DOHH2 (cell line): ENCODE results near the gene EBPL.
"Not testable (repeated sequence)": the region's sequence is repeated elsewhere in the genome, so short reads cannot be mapped to it uniquely, and the experiment has no call there.

Experiments
- H3F3A ChIP-seq: fragments of 200-600 bp; sonication (generic), shearing (Covaris generic); 2 replicates; pipeline ENCODE4 v1.6.0; 2016; ENCODE audit warnings: antibody characterized with exemption, mild to moderate bottlenecking; ENCODE audit not compliant: control insufficient read depth, insufficient read depth
- H3K27ac ChIP-seq: fragments of 200-600 bp; sonication (generic); 2 replicates; pipeline ENCODE4 v1.5.1; 2014; ENCODE audit warnings: low read depth, mild to moderate bottlenecking, low read length, moderate library complexity
- H3K27me3 ChIP-seq: fragments of 200-600 bp; sonication (generic); 2 replicates; pipeline ENCODE4 v1.6.1; 2014; ENCODE audit warnings: mild to moderate bottlenecking, low read length, mixed read lengths; ENCODE audit not compliant: control insufficient read depth
- H3K36me3 ChIP-seq: fragments of 200-600 bp; sonication (generic); 2 replicates; pipeline ENCODE4 v1.6.1; 2014; ENCODE audit warnings: mild to moderate bottlenecking, low read length, moderate library complexity, mixed read lengths; ENCODE audit not compliant: control insufficient read depth
- H3K4me1 ChIP-seq: fragments of 200-600 bp; sonication (generic); 2 replicates; pipeline ENCODE4 v1.6.1; 2014; ENCODE audit warnings: mild to moderate bottlenecking, low read length, mixed read lengths; ENCODE audit not compliant: control insufficient read depth
- H3K4me2 ChIP-seq: fragments of 200-600 bp; sonication (generic); 2 replicates; pipeline ENCODE4 v1.6.0; 2014; ENCODE audit warnings: mild to moderate bottlenecking, low read length, moderate library complexity
- H3K4me3 ChIP-seq: fragments of 200-600 bp; sonication (generic); 2 replicates; pipeline ENCODE4 v1.5.1; 2014; ENCODE audit warnings: mild to moderate bottlenecking, low read length, mixed read lengths
- H3K79me2 ChIP-seq: fragments of 200-600 bp; sonication (generic); 2 replicates; pipeline ENCODE4 v1.6.1; 2014; ENCODE audit warnings: mild to moderate bottlenecking, low read length, mixed read lengths; ENCODE audit not compliant: control insufficient read depth
- H3K9me2 ChIP-seq: fragments of 200-600 bp; sonication (generic); replicated peaks from 2 replicates; pipeline ENCODE4 v1.6.1; 2014; ENCODE audit warnings: mild to moderate bottlenecking, low read length, mixed read lengths; ENCODE audit not compliant: control insufficient read depth
- H3K9me3 ChIP-seq: fragments of 200-600 bp; sonication (generic); 2 replicates; pipeline ENCODE4 v1.6.1; 2014; ENCODE audit warnings: antibody characterized with exemption, low read length, mixed read lengths; ENCODE audit not compliant: control insufficient read depth, insufficient read depth
- H4K20me1 ChIP-seq: fragments of 200-600 bp; sonication (generic); 2 replicates; pipeline ENCODE4 v1.6.0; 2014; ENCODE audit warnings: low read depth, mild to moderate bottlenecking, antibody characterized with exemption, low read length, moderate library complexity; ENCODE audit not compliant: control insufficient read depth, insufficient read depth
- CTCF ChIP-seq: fragments of 200-600 bp; sonication (generic); IDR thresholded peaks from one replicate; pipeline ENCODE4 v1.5.1; 2014; ENCODE audit warnings: antibody characterized with exemption, mild to moderate bottlenecking, low read depth, low read length; ENCODE audit not compliant: poor library complexity, severe bottlenecking
- EZH2phosphoT487 ChIP-seq: fragments of 200-600 bp; sonication (generic); IDR thresholded peaks from 2 replicates; pipeline ENCODE4 v1.6.1; 2017; ENCODE audit warnings: borderline replicate concordance, mild to moderate bottlenecking, antibody characterized with exemption, low read length, moderate library complexity, mixed read lengths

EBPL gene

DNA sequence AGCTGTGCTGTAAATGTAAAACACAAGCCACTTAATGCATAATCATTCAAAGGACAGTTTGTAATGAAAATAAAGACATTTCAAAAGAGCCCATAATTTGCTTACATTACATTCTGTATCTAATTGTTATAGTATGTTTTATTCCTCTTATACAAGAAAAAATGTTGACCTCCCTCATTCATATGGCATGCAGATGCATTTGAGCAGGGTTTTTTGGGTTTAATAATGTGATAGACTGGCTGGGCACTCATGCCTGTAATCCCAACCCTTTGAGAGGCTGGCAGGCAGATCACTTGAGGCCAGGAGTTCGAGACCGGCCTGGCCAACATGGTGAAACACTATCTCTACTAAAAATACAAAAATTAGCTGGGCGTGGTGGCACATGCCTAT, 74.6 kb downstream of the EBPL start:
- Histone ChIP-seq H3K36me3 (no peaks in the 10 kb centered on the region; the same call in 1 of the 2 replicates), H3K4me1 (peaks cover 70% of the 10 kb centered on the region), H3K4me2 (peak overlapping the region; percentile 36), H3K9me2 (no peaks in the 10 kb centered on the region), H4K20me1 (no peaks in the 10 kb centered on the region), H3K27ac (peak overlapping the region; percentile 52), H3K4me3 (no peak overlapping the region), H3F3A (peaks cover 20% of the 10 kb centered on the region), H3K79me2 (peaks cover 3% of the 10 kb centered on the region; the same call in 1 of the 2 replicates), H3K9me3 (no peaks in the 10 kb centered on the region), H3K27me3 (no peaks in the 10 kb centered on the region)
- TF ChIP-seq CTCF (no peak), EZH2phosphoT487 (no peak)

GRCh38 chr13:49615836-49616675, 75.2 kb downstream of the EBPL start:
- Histone ChIP-seq H3K27me3 (no peaks in the 10 kb centered on the region), H3K79me2 (peaks cover 3% of the 10 kb centered on the region; the same call in 1 of the 2 replicates), H3K4me1 (peaks cover 71% of the 10 kb centered on the region), H3K36me3 (no peaks in the 10 kb centered on the region; the same call in 1 of the 2 replicates), H3K4me3 (no peak overlapping the region; the same call in 1 of the 2 replicates), H3F3A (peaks cover 18% of the 10 kb centered on the region), H3K4me2 (peak overlapping the region; percentile 36), H3K9me3 (no peaks in the 10 kb centered on the region), H4K20me1 (no peaks in the 10 kb centered on the region), H3K27ac (peak overlapping the region; percentile 52), H3K9me2 (no peaks in the 10 kb centered on the region)
- TF ChIP-seq EZH2phosphoT487: no peak

DNA sequence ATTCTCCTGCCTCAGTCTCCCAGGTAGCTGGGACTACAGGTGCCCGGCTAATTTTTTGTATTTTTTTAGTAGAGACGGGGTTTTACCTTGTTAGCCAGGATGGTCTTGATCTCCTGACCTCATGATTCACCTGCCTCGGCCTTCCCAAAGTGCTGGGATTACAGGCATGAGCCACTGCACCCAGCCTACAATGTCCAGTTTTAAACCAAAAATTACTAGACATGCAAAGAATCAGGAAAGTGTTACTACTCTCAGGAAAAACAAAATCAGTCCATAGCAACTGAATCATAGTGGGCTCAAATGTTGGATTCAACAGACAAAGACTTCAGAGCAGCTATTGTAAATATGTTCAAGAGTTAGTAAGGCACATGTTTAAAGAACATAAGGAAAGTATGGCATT, 79.2 kb downstream of the EBPL start:
- not testable (repeated sequence) for H3K4me3 ChIP-seq, H3K27me3 ChIP-seq, H4K20me1 ChIP-seq, H3K9me3 ChIP-seq, H3K79me2 ChIP-seq, H3K27ac ChIP-seq, H3K36me3 ChIP-seq, H3K4me2 ChIP-seq, H3K9me2 ChIP-seq
- Histone ChIP-seq H3F3A (peaks cover 32% of the 10 kb centered on the region), H3K4me1 (peaks cover 71% of the 10 kb centered on the region)
